Measurements from ENCODE around the gene INF2.
"Not testable (repeated sequence)": the region's sequence is repeated elsewhere in the genome, so short reads cannot be mapped to it uniquely, and the experiment has no call there.

The INF2 gene

DNA sequence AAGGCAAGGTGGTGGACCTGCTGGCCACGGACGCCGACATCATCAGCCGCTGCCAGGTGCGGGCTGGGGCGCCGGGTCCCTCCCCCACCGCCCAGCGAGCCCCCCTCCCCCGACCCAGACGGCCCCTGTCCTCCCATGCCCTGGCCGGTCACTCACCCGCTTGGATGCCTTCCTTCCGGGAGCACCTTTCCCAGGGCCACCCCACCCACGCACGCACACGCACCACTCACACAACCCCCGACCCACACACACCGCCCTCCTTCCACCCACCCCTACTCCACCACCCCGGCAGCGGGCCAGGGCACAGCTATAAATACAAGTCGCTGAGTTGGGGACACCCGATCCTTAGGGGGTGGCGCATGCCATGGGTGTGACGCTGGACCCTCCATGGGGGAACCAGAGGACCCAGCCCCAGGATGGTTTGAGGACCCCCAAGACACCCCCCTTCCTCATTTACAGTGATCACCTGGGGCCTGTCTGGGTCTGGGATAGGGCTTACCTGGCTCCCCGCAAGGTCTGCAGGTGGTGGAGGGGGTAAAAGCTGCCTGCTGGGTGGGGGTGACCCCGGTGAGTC lies 35.1 kb downstream of the INF2 start:
- DNase-seq, result no peak

DNA sequence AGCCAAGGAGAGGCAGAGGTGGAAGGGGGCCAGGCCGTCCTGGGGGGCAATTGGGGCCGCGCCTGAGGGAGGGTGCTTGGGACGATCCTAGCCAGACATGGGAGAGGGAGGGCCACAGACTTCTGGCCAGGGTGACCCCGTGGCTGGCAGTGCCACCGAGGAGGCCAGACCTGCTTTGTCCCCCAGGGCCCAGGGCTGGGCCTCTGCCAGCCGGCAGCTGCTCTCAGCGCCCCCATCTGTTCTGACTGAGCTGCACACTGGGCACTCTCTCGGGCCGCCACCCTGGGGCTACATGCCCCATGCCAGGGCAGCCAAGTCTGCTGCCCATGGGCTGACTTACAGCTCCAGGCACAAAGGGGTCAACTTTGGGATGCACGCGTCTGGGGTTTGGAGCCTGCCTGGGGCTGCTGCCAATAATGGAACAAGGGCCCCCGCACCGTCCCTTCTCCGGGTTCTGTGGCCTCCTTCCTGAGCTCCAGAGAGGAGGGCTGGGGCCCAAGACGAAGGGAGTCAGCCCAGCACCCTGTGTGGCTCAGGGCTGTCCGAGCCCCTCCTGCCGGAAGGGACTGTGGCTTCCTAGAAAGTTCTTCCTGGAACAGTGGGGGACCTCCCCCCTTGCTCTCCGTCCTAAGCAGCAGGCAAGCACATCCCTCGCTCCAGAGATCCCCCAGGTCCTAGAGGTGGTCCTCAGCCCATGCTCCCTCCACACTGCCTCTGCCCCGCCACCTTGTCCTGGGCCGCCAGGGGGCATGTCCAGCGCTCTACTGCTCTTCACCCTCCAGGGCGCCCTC lies 35.8 kb downstream of the INF2 start:
- DNase-seq, result no peak

DNA sequence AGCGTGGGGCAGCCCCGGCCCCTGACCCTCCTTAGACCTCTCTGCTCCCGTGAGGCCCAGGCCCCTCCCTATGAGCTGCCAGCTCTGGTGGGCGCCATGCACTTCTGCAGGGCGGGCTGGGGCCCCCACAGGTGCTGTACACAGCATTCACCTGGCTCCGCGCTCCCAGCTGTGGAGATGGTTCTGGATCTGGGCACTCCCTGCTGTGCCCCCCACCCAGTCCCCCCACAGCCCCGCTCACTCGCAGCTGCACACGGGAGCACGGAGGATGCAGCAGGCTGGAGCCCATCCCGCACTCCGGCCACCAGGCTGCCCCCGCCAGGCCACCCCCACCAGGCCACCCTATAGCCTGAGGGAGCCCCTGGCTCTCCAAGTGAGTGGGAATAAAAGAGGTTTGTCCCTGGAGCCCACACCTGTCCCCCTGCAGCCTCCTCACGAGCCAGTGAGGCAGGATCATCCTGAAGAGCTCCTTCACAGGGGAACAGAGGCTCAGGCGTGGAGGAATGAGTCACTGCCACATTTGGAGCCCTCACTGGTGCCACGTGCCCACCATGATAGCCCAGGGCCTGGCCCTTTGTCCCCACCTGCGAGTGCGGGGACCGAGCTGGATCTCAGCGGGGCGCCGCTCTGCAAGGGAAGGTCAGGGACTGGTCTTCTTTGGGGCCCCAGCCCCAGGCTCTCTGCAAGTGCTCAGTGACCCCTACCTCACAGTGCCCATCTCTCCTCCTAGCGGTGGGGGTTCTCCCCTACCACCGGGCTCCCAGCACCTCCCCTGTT lies 36.5 kb downstream of the INF2 start:
- no peak for DNase-seq

DNA sequence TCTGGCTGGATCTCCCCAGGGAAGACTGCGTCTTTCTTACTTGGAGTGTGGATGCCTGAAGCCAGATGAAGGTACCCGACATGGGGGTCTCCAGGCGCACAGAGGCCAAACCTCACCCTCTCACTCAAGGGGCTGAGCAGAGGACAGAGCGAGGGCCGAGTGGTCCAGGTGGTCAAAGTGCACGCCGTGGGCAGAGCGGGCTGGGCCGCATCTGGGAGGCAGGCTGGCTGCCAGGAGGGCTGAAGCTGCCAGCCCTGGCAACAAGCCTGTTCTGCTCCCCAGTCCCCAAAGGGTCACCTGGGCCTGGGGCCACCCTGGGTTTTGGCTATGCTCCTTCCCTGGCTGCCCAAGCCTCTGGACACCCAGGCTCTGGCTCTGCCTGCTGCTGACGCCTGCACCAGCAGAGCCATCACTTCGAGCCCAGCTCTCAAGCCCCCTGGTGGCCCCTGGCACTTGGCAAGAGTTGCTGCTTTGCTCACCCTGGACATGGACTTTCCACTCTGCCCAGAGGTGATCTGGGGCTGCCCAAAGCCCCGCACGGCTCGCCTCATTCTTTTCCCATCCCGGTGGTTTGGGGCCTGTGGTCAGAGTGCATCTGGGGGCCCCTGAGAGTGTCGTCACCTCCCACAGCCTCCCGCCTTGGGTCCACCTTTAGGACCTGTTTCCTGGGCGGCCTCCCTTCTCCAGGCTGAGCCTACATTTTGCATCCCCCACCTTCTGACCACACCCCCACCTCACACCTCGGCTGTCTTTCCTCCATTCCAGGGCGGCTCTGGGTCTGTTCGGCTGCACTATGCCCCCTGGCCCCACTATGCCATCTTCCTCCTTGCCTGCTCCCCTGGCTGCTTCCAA lies 37.4 kb downstream of the INF2 start:
- DNase-seq, result no peak

DNA sequence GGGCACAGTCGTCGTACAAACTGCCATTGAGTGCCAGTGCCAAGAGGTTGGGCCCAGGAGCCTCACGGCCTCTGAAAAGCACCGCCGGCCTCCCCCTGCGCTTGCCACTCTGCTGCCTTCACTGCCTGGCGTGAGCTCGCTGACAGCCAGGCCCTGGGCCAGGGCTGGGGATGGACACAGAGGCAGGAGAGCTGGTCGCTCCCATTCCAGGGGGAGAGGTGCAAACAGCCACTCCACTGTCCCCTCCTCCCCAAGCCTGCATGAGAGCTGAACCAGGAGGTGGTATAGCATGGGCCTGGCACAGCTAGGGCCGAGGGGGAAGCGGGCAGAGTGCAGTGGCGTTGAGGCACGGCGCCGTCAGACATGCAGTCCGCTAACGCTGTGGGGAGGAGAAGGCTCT lies 39.2 kb downstream of the INF2 start:
- no peak for DNase-seq

DNA sequence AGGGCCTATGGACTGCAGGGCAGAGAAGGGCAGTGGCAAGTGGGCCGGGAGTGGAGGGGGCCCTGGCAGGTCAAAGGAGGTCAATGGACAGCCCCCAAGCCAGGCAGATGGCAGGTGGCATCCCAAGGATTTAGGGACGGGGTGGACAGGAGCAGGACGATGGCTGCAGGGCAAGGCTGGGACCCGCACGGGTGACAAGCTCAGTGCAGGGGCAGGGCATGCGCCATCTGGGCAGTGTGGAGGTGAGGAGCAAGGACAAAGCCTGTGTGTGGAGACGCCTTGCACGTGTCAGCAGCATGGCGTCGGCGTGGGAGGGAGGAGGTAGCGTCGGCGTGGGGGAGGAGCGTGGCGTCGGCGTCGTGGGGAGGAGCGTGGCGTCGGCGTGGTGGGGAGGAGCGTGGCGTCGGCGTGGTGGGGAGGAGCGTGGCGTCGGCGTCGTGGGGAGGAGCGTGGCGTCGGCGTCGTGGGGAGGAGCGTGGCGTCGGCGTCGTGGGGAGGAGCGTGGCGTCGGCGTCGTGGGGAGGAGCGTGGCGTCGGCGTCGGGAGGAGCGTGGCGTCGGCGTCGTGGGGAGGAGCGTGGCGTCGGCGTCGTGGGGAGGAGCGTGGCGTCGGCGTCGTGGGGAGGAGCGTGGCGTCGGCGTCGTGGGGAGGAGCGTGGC lies 39.9 kb downstream of the INF2 start:
- DNase-seq, result not testable (repeated sequence)

DNA sequence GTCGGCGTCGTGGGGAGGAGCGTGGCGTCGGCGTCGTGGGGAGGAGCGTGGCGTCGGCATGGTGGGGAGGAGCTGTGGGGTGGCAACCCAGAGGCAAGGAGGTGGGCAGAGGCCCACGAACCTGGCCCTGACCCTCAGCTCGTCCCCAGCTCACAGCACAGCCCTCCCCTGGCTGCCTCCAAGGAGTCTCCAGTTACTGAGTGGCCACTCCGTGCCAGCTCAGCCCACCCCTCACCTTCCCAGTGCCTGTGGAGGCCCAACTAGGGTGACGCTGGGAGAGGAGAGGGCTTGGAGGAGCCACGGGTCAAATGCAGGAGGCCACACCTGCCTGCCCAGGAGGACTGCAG lies 40.4 kb downstream of the INF2 start:
- DNase-seq, result no peak

DNA sequence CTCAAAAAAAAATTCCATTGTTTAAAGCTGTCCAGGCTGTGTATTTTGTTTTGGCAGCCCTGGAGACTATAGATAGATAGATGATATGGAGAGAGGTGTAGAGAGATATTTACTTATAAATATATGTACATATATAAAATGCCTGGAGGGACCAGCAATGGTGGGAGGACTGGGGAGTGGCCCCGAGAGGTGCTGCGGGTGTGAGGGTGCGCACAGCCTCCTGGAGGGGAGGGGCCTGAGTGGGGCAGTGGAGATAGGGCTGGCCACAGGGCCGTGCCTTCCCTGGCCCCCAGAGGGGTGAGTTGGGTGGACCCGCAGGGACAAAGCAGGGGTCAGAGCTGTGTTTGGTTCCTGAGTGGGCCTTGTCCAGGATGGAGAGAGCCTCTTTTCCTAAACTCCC lies 41.1 kb downstream of the INF2 start:
- no peak for DNase-seq

DNA sequence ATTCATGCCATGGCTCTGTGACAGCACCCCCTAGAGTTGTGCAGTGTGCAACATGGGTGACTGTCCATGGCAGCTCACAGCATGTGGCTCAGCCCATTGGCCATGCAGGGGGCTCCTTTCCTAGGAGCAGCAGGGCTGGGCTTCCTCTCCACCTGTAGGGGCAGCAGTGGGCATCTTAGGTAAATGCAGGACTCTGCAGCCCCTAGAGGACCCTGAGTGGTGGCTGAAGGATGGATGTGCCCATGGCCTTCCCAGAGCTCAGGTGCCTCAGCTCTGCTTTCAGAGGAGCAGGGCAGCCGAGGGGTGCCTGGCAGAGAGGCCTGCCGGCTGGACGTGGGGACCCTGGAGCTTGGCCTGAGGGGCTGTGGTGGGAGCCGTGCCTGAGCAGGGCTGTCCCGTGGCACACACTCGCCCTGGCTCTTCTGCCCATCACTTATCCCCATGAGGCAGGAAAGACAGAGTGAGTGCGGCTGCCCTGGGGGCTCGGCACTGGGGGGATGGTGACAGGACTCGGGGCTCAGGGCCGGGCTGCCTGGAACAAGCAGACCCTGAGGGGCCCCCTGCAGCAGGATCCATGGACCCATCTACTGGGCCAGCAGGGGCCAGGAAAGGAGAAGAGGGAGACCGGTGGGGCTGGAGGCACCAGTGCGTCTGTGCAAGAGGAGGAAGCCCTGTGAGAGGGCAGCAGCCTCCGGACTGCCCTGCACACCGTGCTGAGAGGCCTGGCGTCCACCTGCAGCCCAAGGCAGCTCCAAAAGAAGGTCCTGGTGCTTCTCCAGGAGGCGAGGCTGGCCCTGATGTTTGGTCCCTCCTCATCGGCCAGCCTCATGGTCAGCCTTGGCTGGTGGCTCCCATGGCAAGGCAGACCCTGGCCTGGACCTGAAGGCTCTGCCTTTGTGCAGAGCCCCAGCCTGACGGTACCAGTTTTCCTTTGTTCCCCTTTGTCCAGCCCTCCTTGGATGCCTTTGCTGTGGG lies 42.2 kb downstream of the INF2 start:
- DNase-seq, result no peak

DNA sequence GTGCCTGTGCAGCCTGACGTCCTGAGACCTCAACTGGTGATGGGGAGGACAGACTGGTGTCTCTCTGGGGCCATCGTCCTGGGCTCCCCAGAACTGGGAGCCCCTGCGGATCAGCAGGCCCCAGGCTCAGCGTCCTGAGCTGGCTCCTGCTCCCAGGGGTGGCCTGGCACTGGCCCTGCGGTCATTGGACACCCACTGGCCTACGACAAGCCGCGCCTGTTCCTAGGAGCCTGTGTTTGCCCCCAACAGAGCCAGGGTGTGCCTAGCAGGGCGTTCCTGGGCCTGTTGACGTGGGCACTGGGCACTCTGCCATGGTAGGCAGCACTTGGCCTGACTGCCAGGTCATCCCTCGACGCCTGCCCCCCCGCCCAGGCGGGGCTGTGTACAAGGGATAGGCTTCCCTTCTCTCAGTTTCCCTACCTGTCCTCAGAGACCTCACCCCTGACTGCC lies 43.0 kb downstream of the INF2 start:
- no peak for DNase-seq

DNA sequence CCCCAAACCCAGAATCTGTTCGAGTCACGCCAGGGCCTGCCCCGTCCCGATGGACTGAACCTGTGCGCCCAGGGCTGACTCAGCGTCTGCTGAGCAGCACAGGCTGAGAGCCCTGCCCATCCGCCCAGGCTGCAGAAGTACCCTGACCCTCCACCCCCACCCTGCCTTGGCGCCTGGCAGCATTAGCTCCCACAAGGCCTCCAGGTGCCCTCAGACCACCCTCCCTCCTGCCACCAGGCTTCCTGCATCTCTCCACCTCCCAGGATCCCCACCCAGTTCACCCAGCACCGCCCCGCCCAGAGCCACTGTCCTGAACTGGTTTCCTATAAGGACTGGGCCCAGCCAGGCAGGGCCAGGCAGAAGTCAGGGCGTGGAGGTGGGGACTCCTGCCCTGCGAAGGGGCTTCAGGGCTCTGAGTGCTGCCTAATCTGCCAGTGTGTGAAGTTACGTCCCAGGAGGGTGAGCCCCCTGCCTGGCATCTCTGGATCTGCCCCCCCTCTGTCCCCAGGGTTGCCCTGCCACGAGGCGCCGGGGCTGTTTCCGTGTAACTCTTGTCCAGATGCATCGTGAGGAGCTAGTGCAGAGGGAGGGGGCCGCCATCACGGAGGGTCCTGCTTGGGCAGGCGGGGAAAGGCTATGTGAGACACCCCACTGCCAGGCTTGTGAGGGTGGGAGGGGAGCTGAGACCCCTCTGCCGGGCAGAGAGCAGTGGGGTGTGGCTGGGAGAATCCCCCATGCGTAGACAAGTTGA lies 43.7 kb downstream of the INF2 start:
- no peak for DNase-seq

DNA sequence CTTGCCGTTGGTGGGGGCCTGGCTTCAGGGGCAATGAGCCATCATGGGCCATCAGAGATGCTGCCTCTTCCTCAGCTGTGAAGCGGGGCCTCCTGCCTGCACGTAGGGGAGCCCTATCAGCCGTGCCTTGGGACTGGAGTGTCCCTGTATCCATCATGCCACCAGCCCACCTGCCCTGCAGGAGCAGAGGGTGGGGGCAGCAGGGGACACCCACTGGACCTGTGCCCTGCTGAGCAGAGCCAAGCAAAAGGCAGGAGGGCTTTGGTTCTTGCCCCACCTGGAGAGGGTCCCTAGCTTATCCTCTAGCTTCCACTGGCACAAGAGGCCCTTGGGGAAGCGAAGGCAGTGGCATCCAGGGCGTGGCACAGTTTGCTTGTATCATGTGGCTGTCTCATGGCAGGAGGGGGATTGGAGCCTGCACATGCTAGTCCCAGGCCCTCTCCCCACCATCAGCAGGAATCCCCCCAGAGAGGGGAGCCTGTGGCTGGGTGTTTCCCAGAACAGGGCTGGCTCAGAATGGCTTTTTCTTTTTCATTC lies 44.7 kb downstream of the INF2 start:
- no peak for DNase-seq

DNA sequence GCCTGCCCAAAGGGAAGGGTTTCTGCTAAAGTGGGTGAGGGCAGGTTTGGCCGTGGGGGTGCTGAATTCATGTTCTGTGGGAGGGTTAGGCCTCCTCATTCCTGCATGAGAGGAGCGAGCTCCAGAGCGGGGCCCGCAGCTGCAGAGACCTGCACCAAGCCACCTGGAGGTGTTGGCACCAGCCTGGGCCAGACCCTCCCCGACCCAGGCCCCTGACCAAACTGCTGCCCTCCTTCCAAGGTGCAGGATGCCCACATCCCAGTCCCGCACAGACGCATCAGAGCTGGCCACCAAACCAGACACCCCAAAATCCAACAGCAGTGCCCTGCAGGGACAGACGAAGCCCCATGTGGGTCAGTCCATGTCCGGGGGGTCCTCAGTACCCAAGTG lies 45.2 kb downstream of the INF2 start:
- no peak for DNase-seq

DNA sequence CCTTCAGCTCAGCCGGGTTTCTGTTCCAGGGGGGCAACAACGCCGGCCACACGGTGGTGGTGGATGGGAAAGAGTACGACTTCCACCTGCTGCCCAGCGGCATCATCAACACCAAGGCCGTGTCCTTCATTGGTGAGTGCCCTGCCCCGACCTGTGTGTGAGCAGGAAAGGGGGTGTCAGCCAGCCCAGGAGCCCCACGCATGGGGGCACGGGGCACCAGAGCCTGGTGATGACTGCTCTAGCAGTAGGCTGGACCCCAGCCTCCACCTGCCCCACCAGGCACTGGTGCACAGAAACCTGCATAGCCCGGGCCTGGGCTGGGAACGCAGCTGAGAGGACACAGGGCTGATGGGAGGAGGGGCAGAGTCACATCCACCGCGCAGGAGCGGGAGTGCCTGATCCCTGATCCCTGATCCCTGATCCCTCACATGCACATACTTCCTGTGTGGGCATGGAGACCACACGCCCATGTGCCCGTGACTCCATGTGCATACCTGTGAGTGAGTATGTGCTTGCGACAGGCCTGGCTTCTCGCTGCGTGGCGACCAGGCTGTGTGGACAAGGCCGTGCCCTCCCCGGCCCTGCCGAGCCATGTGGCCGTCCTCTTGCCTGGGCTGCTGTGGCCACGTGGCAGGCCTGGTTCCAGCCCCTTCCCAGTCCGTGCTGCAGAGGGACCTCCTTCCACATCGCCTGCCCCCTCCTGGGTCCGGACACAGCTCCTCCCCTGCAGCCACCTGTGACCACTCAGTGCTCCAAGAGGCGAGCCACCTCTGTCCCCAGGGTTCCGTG lies 45.8 kb downstream of the INF2 start:
- no peak for DNase-seq

DNA sequence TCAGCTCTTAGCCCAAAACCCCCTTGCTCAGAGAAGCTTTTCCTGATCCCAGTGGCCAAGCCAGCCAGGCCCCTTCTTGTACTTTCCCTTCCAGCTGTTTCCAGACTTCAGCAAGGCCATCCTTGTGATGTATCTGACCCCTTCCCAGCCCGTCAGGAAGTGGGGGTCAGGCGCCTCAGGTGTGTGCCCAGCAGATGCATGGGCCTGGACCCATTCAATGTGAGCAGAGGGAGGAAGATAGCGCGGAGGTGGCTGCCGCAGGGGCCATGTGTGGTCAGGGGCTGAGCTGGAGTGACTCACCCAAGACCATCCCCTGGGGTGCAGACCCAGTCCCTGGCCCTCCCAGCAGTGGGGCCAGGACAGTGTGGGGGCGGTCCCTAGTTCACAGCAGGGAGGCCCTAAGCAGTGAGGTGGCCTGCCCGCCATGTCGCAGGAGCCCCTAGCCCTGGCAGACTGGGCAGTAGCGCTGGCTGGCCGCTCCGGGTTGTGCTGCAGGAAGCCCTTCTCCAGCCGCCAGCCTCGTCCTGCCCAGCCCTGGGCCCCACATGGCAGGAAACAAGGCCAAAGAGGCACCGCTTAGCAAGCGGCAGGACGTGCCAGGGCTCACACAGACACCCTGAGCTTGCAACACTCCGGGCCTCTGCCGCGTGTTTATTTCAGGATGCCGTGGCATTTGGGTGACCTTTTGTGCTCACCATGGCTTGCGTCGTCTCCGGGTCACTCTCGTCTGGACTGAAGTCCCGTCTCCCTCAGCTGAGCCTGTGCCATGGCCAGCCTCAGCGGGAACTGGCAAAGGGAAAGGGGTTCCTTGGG lies 46.6 kb downstream of the INF2 start:
- no peak for DNase-seq

DNA sequence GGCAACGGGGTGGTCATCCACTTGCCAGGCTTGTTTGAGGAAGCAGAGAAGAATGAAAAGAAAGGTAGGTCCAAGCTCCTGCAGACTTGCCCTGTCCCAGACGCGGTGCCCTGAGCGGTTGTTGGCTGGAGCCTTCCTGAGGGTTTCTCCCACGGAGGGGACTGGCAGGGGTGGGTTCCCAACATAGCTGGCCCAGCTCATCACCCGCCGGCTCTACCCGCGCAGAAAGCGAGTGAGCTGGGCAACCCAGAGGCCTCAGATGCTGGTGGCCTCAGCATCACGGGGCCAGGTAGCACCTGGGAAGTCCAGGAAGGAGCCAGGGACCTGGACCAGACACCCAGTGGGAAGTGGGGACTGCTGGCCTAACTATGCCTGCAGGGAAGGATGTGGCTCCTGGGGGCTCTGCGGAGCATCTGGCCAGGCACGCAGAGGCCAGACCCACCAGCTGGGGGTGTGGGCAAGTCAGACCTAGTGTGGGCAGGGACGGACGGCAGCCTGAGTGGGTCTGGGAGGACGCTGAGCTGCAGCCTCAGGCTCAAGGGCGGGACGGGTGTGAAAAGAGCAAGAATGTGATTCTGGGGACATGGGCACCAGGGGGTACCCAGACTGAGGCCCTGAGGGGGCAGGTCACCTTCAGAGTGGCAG lies 49.1 kb downstream of the INF2 start:
- no peak for DNase-seq

DNA sequence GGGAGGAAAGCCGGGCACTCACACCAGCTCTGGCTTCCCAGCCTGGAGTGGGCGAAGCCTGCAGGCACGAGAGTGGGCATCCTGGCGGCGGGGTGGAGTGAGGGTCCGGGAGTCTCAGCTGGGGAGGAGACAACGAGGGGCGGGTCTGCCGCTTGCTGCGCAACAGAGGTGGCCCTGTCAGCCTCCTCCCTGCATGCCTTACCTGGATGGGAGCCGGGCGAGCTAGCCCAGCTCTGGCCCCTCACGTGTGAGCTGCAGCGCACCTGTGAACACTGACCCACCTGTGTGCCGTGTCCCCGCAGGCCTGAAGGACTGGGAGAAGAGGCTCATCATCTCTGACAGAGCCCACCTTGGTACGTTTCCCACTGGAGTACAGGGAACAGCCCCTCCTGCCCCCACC lies 49.6 kb downstream of the INF2 start:
- DNase-seq, result no peak
